Keratinocyte (primary cell): Measurements from ENCODE around the gene LRRC41. TPM values are rescaled to one million over a fixed set of nuclear protein-coding genes. Genes with fewer than 3 reads are reported as not detected.
"Not testable (repeated sequence)": the region's sequence is repeated elsewhere in the genome, so short reads cannot be mapped to it uniquely, and the experiment has no call there.

ENCODE experiments used
- DNase-seq: peaks from one replicate; pipeline ENCODE4 v3.0.0-alpha.2; 2011; ENCODE audit warnings: low read depth, missing footprints, low spot score
- FAIRE-seq: peaks from 2 replicates; lab custom pipeline; 2011; peaks lifted over from hg19 to GRCh38; lab: Jason Lieb, UNC
- H2AFZ ChIP-seq: 2 replicates; pipeline ENCODE4 v1.6.0; 2012; ENCODE audit warnings: low read length, control low read depth, inconsistent platforms; ENCODE audit not compliant: control insufficient read depth
- H3K27ac ChIP-seq: 2 replicates; pipeline ENCODE4 v1.5.1; 2011; ENCODE audit warnings: low read length; ENCODE audit not compliant: control insufficient read depth, insufficient read depth
- H3K27me3 ChIP-seq: 3 replicates; pipeline ENCODE4 v1.6.0; 2011; ENCODE audit warnings: low read length; ENCODE audit not compliant: control insufficient read depth, insufficient read depth; ENCODE audit errors: extremely low read depth
- H3K36me3 ChIP-seq, 2 experiments: 2 replicates in 1 of 2; 3 replicates in 1 of 2; pipeline ENCODE4 v1.5.1; 2011; ENCODE audit warnings: low read length in 2 of 2, mild to moderate bottlenecking in 1 of 2; ENCODE audit not compliant: control insufficient read depth in 2 of 2, insufficient read depth in 2 of 2; ENCODE audit errors: extremely low read depth in 1 of 2
- H3K4me1 ChIP-seq: 3 replicates; pipeline ENCODE4 v1.5.1; 2011; ENCODE audit warnings: low read length; ENCODE audit not compliant: control insufficient read depth, insufficient read depth; ENCODE audit errors: extremely low read depth
- H3K4me2 ChIP-seq: 3 replicates; pipeline ENCODE4 v1.6.0; 2011; ENCODE audit warnings: low read depth, low read length; ENCODE audit not compliant: control insufficient read depth, insufficient read depth; ENCODE audit errors: extremely low read depth
- H3K4me3 ChIP-seq, 3 experiments: fragments of 200-600 bp in 1 of 3; sonication (generic) in 1 of 3; 2 replicates in 2 of 3; 3 replicates in 1 of 3; pipeline ENCODE4 v1.5.1; 2011 to 2016; ENCODE audit warnings: low read length in 3 of 3, mild to moderate bottlenecking in 3 of 3, control low read depth in 2 of 3, inconsistent platforms in 1 of 3, low read depth in 1 of 3, mixed read lengths in 1 of 3, mixed run types in 1 of 3, moderate library complexity in 1 of 3; ENCODE audit not compliant: control insufficient read depth in 2 of 3, insufficient read depth in 2 of 3; ENCODE audit errors: extremely low read depth in 1 of 3
- H3K79me2 ChIP-seq: 2 replicates; pipeline ENCODE4 v1.6.0; 2012; ENCODE audit warnings: low read length; ENCODE audit not compliant: control insufficient read depth, insufficient read depth
- H3K9ac ChIP-seq: 3 replicates; pipeline ENCODE4 v1.6.0; 2011; ENCODE audit warnings: low read length; ENCODE audit not compliant: control insufficient read depth, insufficient read depth; ENCODE audit errors: extremely low read depth
- H3K9me1 ChIP-seq: 3 replicates; pipeline ENCODE4 v1.6.0; 2011; ENCODE audit warnings: low read length; ENCODE audit not compliant: control insufficient read depth, insufficient read depth; ENCODE audit errors: extremely low read depth
- H3K9me3 ChIP-seq: 2 replicates; pipeline ENCODE4 v1.5.1; 2012; ENCODE audit warnings: low read depth, low read length; ENCODE audit not compliant: control insufficient read depth
- H4K20me1 ChIP-seq: 3 replicates; pipeline ENCODE4 v1.6.0; 2011; ENCODE audit warnings: low read length; ENCODE audit not compliant: control insufficient read depth, insufficient read depth; ENCODE audit errors: extremely low read depth
- CTCF ChIP-seq, 3 experiments: IDR thresholded peaks in 1 of 3; conservative IDR thresholded peaks in 1 of 3; optimal IDR thresholded peaks in 1 of 3; 2 replicates in 2 of 3; 3 replicates in 1 of 3; pipeline versions ENCODE3 to v1.5.1; 2011; ENCODE audit warnings: low read length in 3 of 3, mild to moderate bottlenecking in 3 of 3, moderate library complexity in 2 of 3, control low read depth in 1 of 3, inconsistent platforms in 1 of 3; ENCODE audit not compliant: insufficient read depth in 2 of 3; ENCODE audit errors: extremely low read depth in 1 of 3
- EZH2 ChIP-seq: IDR thresholded peaks from one replicate; pipeline ENCODE4 v1.6.1; 2012; ENCODE audit warnings: inconsistent platforms, mild to moderate bottlenecking, low read length, moderate library complexity
- dilution Hi-C: fragments of 300-500 bp; cut with MboI; formaldehyde crosslinking; loops from one replicate; pipeline ENCODE4 v1.7.0; 2020; ENCODE audit warnings: low sequenced_read_pairs; ENCODE audit not compliant: extremely low pct_ligation_motif_present
- polyA plus RNA-seq, 5 experiments: library from polyadenylated mRNA; depleted of rRNA in 3 of 5; stranded (reverse) in 3 of 5; stranded (forward) in 1 of 5; unstranded in 1 of 5; fragments of >200 nt; gene quantifications; 1 replicate in 1 of 5; 2 replicates in 3 of 5; 3 replicates in 1 of 5; pipeline versions ENCODE4 v1.2.1 to v1.2.3, GENCODE V29; 2011 to 2012; ENCODE audit warnings: missing spikeins in 2 of 5, low read depth in 1 of 5, low replicate concordance in 1 of 5

The LRRC41 gene
- polyA plus RNA-seq, 1 donor (not counting 4 experiments of a cell fraction or from before 2014, with no cell fraction given): 51.2 TPM

GRCh38 chr1:46319301-46319700 lies 15.9 kb upstream of the LRRC41 start:
- H3K4me1 ChIP-seq, H3K9me3 ChIP-seq, H3K79me2 ChIP-seq, DNase-seq, H3K27me3 ChIP-seq, H3K9me1 ChIP-seq, H2AFZ ChIP-seq, FAIRE-seq, H3K4me3 ChIP-seq, dilution Hi-C loops, H3K4me2 ChIP-seq, H3K9ac ChIP-seq, H4K20me1 ChIP-seq, H3K27ac ChIP-seq: not testable (repeated sequence)
- H3K36me3 ChIP-seq: peaks cover 10% of the 10 kb centered on the region in 2 experiments

GRCh38 chr1:46317323-46317722 lies 13.9 kb upstream of the LRRC41 start:
- no peak overlapping the region for H3K4me2 ChIP-seq
- no peaks in the 10 kb centered on the region for H3K9me1 ChIP-seq
- H3K9ac ChIP-seq: no peak overlapping the region
- TF ChIP-seq EZH2: no peak
- TF ChIP-seq CTCF (optimal IDR thresholded peaks at IDR 0.05 in 1 of 3, IDR thresholded peaks at IDR 0.05 in 1 of 3, conservative IDR thresholded peaks at IDR 0.05 in 1 of 3; ENCODE audit: extremely low read depth in 1 of 3, insufficient read depth in 2 of 3, low read length in 3 of 3): no peak
- no peaks in the 10 kb centered on the region for H3K4me1 ChIP-seq
- DNase-seq (no peak), FAIRE-seq (no peak)
- no peaks in the 10 kb centered on the region for H3K9me3 ChIP-seq
- H3K36me3 ChIP-seq: peaks cover 15% of the 10 kb centered on the region in 2 experiments
- H3K4me3 ChIP-seq: no peak overlapping the region
- no peak overlapping the region for H3K27ac ChIP-seq
- H3K27me3 ChIP-seq: no peaks in the 10 kb centered on the region
- no peaks in the 10 kb centered on the region for H4K20me1 ChIP-seq
- no peak overlapping the region for H2AFZ ChIP-seq
- dilution Hi-C loops: no loop called here
- H3K79me2 ChIP-seq: no peaks in the 10 kb centered on the region
